ENCODE results near the gene FCER1G.

Gene FCER1G

GRCh38 chr1:161172776-161173376, 42.2 kb upstream of the FCER1G start:
- no peak for TF ChIP-seq CTCF (IDR thresholded peaks at IDR 0.05)

- no peak for TF ChIP-seq CTCF (IDR thresholded peaks at IDR 0.05)
Measured at GRCh38 chr1:161173711-161174110, 41.4 kb upstream of the FCER1G start.

GRCh38 chr1:161174911-161175310, 40.2 kb upstream of the FCER1G start:
- TF ChIP-seq CTCF (IDR thresholded peaks at IDR 0.05): no peak

- TF ChIP-seq CTCF (IDR thresholded peaks at IDR 0.05): no peak
Measured at GRCh38 chr1:161175771-161176453, 39.2 kb upstream of the FCER1G start.

- no peak for TF ChIP-seq CTCF (IDR thresholded peaks at IDR 0.05)
Measured at GRCh38 chr1:161176468-161177111, 38.5 kb upstream of the FCER1G start.

- TF ChIP-seq CTCF (IDR thresholded peaks at IDR 0.05): no peak
Measured at GRCh38 chr1:161177112-161177935, 37.8 kb upstream of the FCER1G start, which contains the start of gene B4GALT3. TSS of gene B4GALT3 (minus strand) at chr1:161177507. CDS start at chr1:161176060, 1,447 bp downstream.

- TF ChIP-seq CTCF (IDR thresholded peaks at IDR 0.05): no peak
Measured at GRCh38 chr1:161177936-161178244, 37.2 kb upstream of the FCER1G start.
